Stomach (tissue), 9 donors: ENCODE data around the gene TUBGCP3. TPM values are rescaled to one million over a fixed set of nuclear protein-coding genes. Genes with fewer than 3 reads are reported as not detected.

ENCODE experiments used
- DNase-seq, 2 donors: peaks; one replicate each; pipeline versions ENCODE4 v3.0.0 to v3.0.0-alpha.2; 2013 to 2019
- H3K27ac ChIP-seq, 5 donors: fragments of 200-600 bp in 4 of 5; sonication (generic) in 4 of 5; one replicate each; pipeline ENCODE4 v1.5.1; 2013 to 2019; ENCODE audit warnings: mild to moderate bottlenecking in 1 of 5, moderate library complexity in 1 of 5
- H3K27me3 ChIP-seq, 3 donors: fragments of 200-600 bp; sonication (generic); one replicate each; pipeline ENCODE4 v1.5.1; 2017 to 2019; ENCODE audit warnings: mixed run types in 1 of 3
- H3K36me3 ChIP-seq, 4 donors: fragments of 200-600 bp; sonication (generic); 1 replicate in 3 of 4; 2 replicates in 1 of 4; pipeline ENCODE4 v1.5.1; 2016 to 2019
- H3K4me1 ChIP-seq, 4 donors: fragments of 200-600 bp; sonication (generic); one replicate each; pipeline ENCODE4 v1.5.1; 2016 to 2019
- H3K4me3 ChIP-seq, 4 donors: fragments of 200-600 bp; sonication (generic) in 3 of 4; one replicate each; pipeline ENCODE4 v1.5.1; 2016 to 2019; ENCODE audit warnings: mild to moderate bottlenecking in 1 of 4
- H3K9me3 ChIP-seq, 4 donors: fragments of 200-600 bp; sonication (generic); one replicate each; pipeline ENCODE4 v1.5.1; 2016 to 2019
- CTCF ChIP-seq, 7 experiments: fragments of 450-650 bp in 4 of 7; fragments of 200-600 bp in 3 of 7; sonication (generic) in 3 of 7; IDR thresholded peaks; one replicate each; pipeline ENCODE4 v1.5.1; 2016 to 2019; ENCODE audit warnings: antibody characterized with exemption in 7 of 7, control low read depth in 2 of 7, mild to moderate bottlenecking in 1 of 7
- EP300 ChIP-seq: sonication (generic); formaldehyde crosslinking; IDR thresholded peaks from one replicate; pipeline ENCODE4 v1.6.1; 2017; ENCODE audit warnings: antibody characterized with exemption
- POLR2A ChIP-seq, 4 donors: fragments of 450-650 bp; IDR thresholded peaks; one replicate each; pipeline ENCODE4 v1.6.1; 2016; ENCODE audit warnings: antibody characterized with exemption in 4 of 4, control low read depth in 2 of 4, mild to moderate bottlenecking in 1 of 4, moderate library complexity in 1 of 4
- POLR2AphosphoS5 ChIP-seq, 3 donors: sonication (generic); formaldehyde crosslinking; IDR thresholded peaks; one replicate each; pipeline ENCODE4 v1.6.1; 2016; ENCODE audit warnings: antibody characterized with exemption in 3 of 3
- WGBS, 5 donors: extraction: QIAGEN DNeasy Blood & Tissue Kit in 3 of 5; methylation state at CpG; one replicate each; pipeline versions ENCODE4 v1.1.5 to v1.1.7; 2013 to 2018; 5-methylcytosine and 5-hydroxymethylcytosine counted together
- intact Hi-C: fragments of 100-400 bp; cut with DNase I; formaldehyde crosslinking; loops from one replicate; pipeline ENCODE4 v1.15.1; 2023; ENCODE audit warnings: low total_unique reads
- polyA plus RNA-seq, 3 donors: library from polyadenylated mRNA; stranded (reverse); fragments of 200-250 nt; gene quantifications; one replicate each; pipeline ENCODE4 v1.2.3, GENCODE V29; 2013
- total RNA-seq, 5 donors: library from RNA; depleted of rRNA; stranded (reverse); fragments of >200 nt; gene quantifications; one replicate each; pipeline versions ENCODE4 v1.1.0 to v1.2.3, GENCODE V29; 2014 to 2016
- donor health status: healthy with polysubstance abuse.
- donor health status: Bipolar disorder and iron deficiency.
- donor health status: healthy.

TUBGCP3 gene
- total and polyA plus RNA-seq, 8 donors = 7.8 to 49.6 (median 15.2) TPM

- intact Hi-C loops = no loop called here
- Histone ChIP-seq H3K27ac (no peak overlapping the region), H3K4me1 (peaks cover 0 to 6% (median 0%) of the 10 kb centered on the region in 4 donors), H3K4me3 (no peak overlapping the region), H3K27me3 (peaks cover 0 to 20% (median 0%) of the 10 kb centered on the region in 3 donors), H3K36me3 (no peaks in the 10 kb centered on the region), H3K9me3 (peaks cover 0 to 6% (median under 1%) of the 10 kb centered on the region in 4 donors)
- 80 to 87% (median 84%) methylated on average over 13 to 30 of the region's 30 CpGs for WGBS, 5 donors
- TF ChIP-seq EP300 = no peak
- DNase-seq = no peak
Observed at GRCh38 chr13:112453874-112454647, 133.9 kb downstream of the TUBGCP3 start.

- peaks cover 0 to 20% (median 0%) of the 10 kb centered on the region in 3 donors for H3K27me3 ChIP-seq
- H3K4me3 ChIP-seq = no peak overlapping the region
- H3K36me3 ChIP-seq = no peaks in the 10 kb centered on the region
- TF ChIP-seq POLR2A (IDR thresholded peaks at IDR 0.05) (no peak), CTCF (IDR thresholded peaks at IDR 0.05) (no peak), EP300 (no peak), POLR2AphosphoS5 (IDR thresholded peaks at IDR 0.05) (no peak)
- DNase-seq = peak in 1 of 2 donors; percentile 23
- 89 to 92% (median 90%) methylated on average over 26 to 32 of the region's 32 CpGs for WGBS, 5 donors
- H3K27ac ChIP-seq = no peak overlapping the region
- intact Hi-C loops = no loop called here
- no peaks in the 10 kb centered on the region for H3K9me3 ChIP-seq
- peaks cover 0 to 6% (median 0%) of the 10 kb centered on the region in 4 donors for H3K4me1 ChIP-seq
Observed at GRCh38 chr13:112453207-112453829, 134.6 kb downstream of the TUBGCP3 start.

GRCh38 chr13:112452380-112453206, 135.4 kb downstream of the TUBGCP3 start:
- WGBS, 5 donors = 76 to 86% (median 83%) methylated on average over 15 to 36 of the region's 36 CpGs
- DNase-seq = peak in 1 of 2 donors; percentile 22

More at GRCh38 chr13:112452380-112453206, 135.4 kb downstream of the TUBGCP3 start:
- Histone ChIP-seq H3K4me1 (peaks cover 0 to 6% (median 0%) of the 10 kb centered on the region in 4 donors), H3K36me3 (no peaks in the 10 kb centered on the region), H3K9me3 (no peaks in the 10 kb centered on the region), H3K27ac (no peak overlapping the region), H3K27me3 (peaks cover 0 to 24% (median 0%) of the 10 kb centered on the region in 3 donors), H3K4me3 (no peak overlapping the region)
- intact Hi-C loops = no loop called here
- TF ChIP-seq POLR2A (IDR thresholded peaks at IDR 0.05) = no peak
- no peak for TF ChIP-seq EP300
- no peak for TF ChIP-seq POLR2AphosphoS5 (IDR thresholded peaks at IDR 0.05)
- TF ChIP-seq CTCF (IDR thresholded peaks at IDR 0.05) = no peak
